Ishikawa (cell line): ENCODE data around the gene LRWD1.

Experiments
- CEBPB ChIP-seq: IDR thresholded peaks from 2 replicates; pipeline ENCODE4 v1.6.1; 2012
- CREB1 ChIP-seq: IDR thresholded peaks from 2 replicates; pipeline ENCODE4 v1.6.1; 2012; ENCODE audit warnings: low read depth
- EGR1 ChIP-seq: IDR thresholded peaks from 2 replicates; pipeline ENCODE4 v1.6.1; 2012
- EP300 ChIP-seq: IDR thresholded peaks from 2 replicates; pipeline ENCODE4 v1.6.1; 2012; ENCODE audit warnings: borderline replicate concordance
- FOXM1 ChIP-seq: IDR thresholded peaks from 2 replicates; pipeline ENCODE4 v1.6.1; 2012; ENCODE audit warnings: low read depth, borderline replicate concordance
- MAX ChIP-seq: IDR thresholded peaks from 2 replicates; pipeline ENCODE4 v1.6.1; 2012
- NFIC ChIP-seq: IDR thresholded peaks from 2 replicates; pipeline ENCODE4 v1.6.1; 2012
- RAD21 ChIP-seq: IDR thresholded peaks from 2 replicates; pipeline ENCODE4 v1.6.1; 2012; ENCODE audit warnings: low read depth
- REST ChIP-seq: IDR thresholded peaks from 2 replicates; pipeline ENCODE4 v1.6.1; 2012; ENCODE audit warnings: low read depth, mild to moderate bottlenecking
- TAF1 ChIP-seq: IDR thresholded peaks from 2 replicates; pipeline ENCODE4 v1.6.1; 2012; ENCODE audit warnings: low read depth, mild to moderate bottlenecking
- TCF12 ChIP-seq: IDR thresholded peaks from 2 replicates; pipeline ENCODE4 v1.6.1; 2012; ENCODE audit warnings: low read depth
- TEAD4 ChIP-seq: IDR thresholded peaks from 2 replicates; pipeline ENCODE4 v1.6.1; 2012
- USF1 ChIP-seq: IDR thresholded peaks from 2 replicates; pipeline ENCODE4 v1.6.1; 2012
- YY1 ChIP-seq: IDR thresholded peaks from 2 replicates; pipeline ENCODE4 v1.6.1; 2012; ENCODE audit warnings: low read depth
- ZBTB7A ChIP-seq: IDR thresholded peaks from 2 replicates; pipeline ENCODE4 v1.6.1; 2012; ENCODE audit warnings: low read depth

The LRWD1 gene

GRCh38 chr7:102445674-102446071 lies 19.1 kb upstream of the LRWD1 start:
- no peak for TF ChIP-seq REST
- TF ChIP-seq FOXM1, result no peak
- no peak for TF ChIP-seq TCF12
- TF ChIP-seq TEAD4, result no peak
- TF ChIP-seq CREB1, result no peak
- TF ChIP-seq MAX, result no peak

GRCh38 chr7:102446387-102447156 lies 18.2 kb upstream of the LRWD1 start:
- TF ChIP-seq EGR1 (no peak), USF1 (no peak), CREB1 (no peak), TEAD4 (no peak), MAX (no peak), EP300 (no peak), FOXM1 (no peak), TAF1 (no peak), RAD21 (no peak), ZBTB7A (no peak), NFIC (no peak), YY1 (no peak), REST (no peak), CEBPB (no peak), TCF12 (no peak)

- TF ChIP-seq FOXM1 (no peak), YY1 (no peak), NFIC (no peak), USF1 (no peak), EP300 (no peak), TEAD4 (no peak), CEBPB (no peak)
Measured at GRCh38 chr7:102447311-102447710, 17.5 kb upstream of the LRWD1 start.

GRCh38 chr7:102449136-102449535 lies 15.6 kb upstream of the LRWD1 start:
- TF ChIP-seq EGR1 (no peak), FOXM1 (no peak), NFIC (no peak), ZBTB7A (no peak), RAD21 (no peak), EP300 (no peak), YY1 (no peak), TAF1 (no peak), MAX (no peak), CEBPB (no peak), CREB1 (no peak), TEAD4 (no peak), USF1 (no peak)

- TF ChIP-seq RAD21 (peak; percentile 50), TAF1 (no peak)
Measured at GRCh38 chr7:102450242-102450641, 14.5 kb upstream of the LRWD1 start.
